GM18520 (cell line): Measurements from ENCODE around the gene CTNND2.

Experiments
- ATAC-seq: cut with Tn5 transposase; IDR thresholded peaks from one replicate; pipeline ENCODE4 v1.9.1; 2021; ENCODE audit not compliant: unreplicated experiment

The CTNND2 gene

GRCh38 chr5:11277323-11277722 is 626.9 kb downstream of the CTNND2 start:
- no peak for ATAC-seq

- ATAC-seq: no peak
These were observed 630.9 kb downstream of the CTNND2 start for GRCh38 chr5:11273180-11273903.

- ATAC-seq: no peak
These were observed 634.7 kb downstream of the CTNND2 start for GRCh38 chr5:11269515-11269914.

DNA sequence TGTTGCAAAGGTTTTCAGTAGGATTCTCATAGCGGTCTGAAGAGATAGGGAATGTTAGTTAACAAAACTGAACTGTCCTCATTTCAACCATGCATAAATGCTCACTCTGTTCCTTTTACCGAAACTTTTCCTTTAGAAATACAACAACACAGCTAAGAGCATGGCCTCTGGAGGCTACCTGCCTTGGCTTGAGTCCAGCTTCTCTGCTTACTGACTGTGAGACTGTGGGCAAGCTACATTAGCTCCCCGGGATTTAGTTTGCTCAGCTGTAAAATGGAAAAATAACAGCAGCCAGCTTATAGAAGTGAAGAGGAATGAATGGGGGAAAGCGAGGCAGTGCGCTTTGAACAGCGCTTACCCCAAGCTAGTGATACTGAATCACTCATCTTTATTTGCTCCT is 635.4 kb downstream of the CTNND2 start:
- no peak for ATAC-seq

GRCh38 chr5:11266331-11266730 is 637.9 kb downstream of the CTNND2 start:
- no peak for ATAC-seq

GRCh38 chr5:11261241-11261640 is 643.0 kb downstream of the CTNND2 start:
- no peak for ATAC-seq

DNA sequence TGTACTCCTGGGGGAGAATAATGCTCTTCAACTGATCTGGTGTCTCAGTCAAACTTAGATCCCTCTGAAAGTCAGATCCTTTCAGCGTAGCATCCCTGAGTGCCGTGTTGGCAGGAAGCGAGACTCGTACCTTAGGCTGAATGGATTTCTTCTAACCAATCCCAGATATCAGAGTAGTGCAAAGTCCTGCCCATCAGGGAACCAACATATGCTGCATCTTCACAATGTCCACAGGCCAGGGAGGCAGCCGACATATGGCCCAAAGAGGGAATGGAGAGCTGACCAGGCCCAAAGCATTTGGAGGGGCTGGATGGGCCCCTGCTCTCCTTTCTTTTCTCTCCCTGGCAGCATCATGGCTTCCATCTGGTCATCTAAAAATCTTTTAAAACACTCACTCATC is 646.2 kb downstream of the CTNND2 start:
- ATAC-seq: no peak

DNA sequence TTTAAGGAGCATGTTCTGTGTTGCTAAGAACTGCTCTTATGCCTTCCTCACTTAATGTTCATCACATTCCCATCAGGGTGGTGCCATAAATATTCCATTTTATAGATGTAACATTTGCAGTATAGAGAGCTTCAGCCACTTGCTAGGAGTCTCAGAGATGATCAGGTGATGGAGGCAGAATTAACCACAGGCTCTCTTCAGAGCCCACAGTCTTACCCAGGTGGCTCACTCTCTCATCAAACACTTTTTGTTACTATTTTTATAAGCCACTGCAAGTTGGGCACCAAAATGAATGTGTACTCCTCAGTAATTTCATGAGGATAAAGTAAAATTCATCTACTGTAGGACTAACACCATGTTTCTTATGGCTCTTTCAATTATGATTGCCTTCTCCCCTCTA is 651.7 kb downstream of the CTNND2 start:
- no peak for ATAC-seq

DNA sequence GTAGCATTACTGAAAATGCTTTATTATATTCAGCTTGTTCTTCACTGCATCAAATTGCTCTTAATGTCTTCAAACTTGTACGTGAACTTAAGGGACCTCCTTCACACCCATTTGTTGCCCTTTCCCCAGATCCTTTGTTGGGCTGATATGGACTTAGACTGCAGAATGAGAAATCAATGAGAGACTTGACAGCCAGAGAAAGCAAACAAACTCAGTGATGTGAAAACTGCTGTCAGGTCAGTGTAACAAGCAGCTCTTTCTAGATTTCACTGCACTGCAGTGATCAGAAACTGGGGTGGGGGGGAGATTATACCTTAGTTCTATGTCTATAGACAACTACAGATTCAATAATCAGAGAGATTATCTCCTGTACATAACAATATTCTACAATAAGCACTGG is 652.2 kb downstream of the CTNND2 start:
- ATAC-seq: no peak

DNA sequence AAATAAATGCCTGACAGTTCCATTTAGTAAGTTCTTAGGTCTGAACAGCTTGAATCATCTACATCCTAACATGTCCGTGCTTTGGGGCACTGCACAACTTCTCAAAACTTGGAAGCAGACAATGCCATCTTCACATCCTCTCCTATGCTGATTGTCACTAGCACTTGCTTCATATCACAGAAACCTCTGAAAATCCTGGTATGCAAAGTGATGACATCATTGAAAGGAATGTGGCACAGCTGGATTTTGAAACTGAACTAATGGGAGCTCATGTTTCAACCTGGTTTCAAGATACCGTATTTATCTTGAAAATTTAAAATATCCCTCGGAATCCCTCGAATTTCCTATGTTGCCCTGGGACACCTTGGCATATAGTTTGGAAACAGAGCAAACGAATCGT is 653.0 kb downstream of the CTNND2 start:
- ATAC-seq: no peak

DNA sequence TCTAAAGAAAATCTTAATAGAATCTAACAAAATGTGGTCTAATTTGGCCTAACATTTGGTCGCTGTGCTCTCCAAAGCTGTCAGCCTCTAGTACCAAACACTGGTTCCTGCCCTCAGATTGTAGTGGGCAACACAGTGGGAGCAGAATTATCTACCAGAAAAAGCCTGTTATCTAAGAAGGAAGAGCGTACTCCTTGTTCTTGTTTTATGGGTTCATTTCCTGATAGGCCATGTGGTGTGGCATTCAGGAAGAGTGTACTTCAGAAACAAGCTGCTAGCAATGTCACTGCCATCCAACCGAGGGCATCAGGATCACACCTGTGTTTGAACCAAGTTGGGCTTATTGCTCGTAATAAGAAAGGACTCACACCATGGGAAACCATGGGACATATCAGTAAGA is 655.3 kb downstream of the CTNND2 start:
- no peak for ATAC-seq

- ATAC-seq: no peak
These were observed 657.0 kb downstream of the CTNND2 start for GRCh38 chr5:11247224-11247623.

- ATAC-seq: no peak
These were observed 663.7 kb downstream of the CTNND2 start for GRCh38 chr5:11240293-11241190.

DNA sequence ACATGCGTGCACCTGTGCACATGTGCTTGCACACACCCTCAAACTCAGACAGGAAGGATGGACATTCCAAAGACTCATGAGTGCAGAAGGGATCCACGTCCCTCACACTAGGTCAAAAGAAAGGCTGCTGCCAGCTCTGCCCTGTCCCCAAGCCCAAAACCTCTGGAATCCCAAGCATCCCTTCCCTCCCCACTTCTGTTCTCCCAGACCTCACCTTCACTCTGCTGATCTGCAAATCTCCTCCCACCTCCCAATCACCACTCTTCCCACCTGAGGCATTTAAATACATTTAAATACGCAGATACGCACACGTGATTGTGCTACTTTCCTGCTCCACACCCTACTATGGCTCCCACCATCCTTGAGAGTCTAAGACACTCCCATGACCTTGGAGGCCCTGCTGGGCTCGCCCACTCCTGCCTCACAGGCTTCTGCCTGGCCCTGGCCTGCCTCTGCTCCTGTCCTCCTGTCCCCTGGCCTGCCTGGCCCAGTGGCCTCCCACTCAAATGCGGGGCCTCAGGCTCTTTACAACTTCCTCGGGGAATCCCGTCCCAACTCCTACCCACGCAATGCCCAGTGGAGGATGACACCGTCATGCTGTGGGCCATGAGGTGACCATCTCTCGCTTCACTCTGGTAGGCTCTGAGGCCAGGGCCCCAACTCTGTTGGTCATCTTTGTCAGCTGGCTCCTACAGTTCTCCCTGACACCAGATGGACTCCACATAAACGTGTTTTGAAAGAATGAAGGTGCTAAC is 664.8 kb downstream of the CTNND2 start:
- no peak for ATAC-seq

DNA sequence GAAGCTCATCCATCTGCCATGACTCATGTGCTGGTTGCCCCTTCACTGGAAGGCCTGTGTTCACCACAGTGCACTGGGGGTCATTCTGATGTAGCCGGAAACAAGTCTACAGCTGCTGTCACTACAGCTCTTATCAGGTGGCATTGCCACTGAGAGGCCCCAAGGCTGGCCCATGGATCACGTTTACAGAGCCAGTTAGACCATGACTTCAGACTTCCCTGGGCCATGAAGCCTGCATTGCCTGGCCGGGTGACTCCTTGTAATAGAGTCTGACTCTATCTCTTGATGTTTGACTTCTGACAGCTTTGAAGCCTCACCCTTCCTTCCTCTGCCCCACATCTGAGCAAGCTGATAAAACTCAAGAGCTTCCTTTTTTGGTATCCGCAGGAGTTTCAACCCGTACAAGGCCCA is 669.7 kb downstream of the CTNND2 start:
- ATAC-seq: no peak

DNA sequence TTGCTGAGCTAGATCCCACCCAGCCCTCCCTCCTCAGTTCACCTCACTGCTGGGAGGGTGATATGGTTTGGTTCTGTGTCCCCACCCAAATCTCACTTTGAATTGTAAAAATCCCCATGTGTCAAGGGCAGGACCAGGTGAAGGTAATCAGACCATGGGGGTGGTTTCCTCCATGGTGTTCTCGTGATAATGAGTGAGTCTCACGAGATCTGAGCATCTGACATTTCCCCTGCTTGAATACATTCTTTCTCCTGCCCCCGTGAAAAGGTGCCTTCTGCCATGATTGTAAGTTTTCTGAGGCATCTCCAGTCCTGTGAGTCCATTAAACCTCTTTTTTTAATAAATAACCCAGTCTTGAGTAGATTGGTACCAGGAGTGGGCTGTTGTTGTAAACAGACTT is 673.4 kb downstream of the CTNND2 start:
- ATAC-seq: no peak

DNA sequence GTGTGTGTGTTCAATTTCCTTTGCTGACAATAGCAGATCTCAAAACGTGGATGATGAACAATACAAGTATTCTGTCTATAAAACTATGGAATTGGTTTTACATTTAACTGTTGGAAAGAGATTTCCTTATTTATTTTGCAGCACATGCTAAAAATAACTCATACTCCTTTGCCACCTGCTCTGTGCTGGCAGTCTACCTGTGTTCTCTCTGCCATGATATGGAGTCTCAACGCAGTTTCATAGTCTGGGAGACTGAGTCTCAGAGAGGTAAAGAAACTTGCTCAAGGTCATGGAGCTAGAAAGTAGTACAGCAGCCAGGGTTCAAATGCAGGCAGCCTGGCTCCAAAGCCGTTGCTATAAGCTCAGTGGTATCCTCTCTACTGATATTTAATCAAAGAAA is 677.2 kb downstream of the CTNND2 start:
- ATAC-seq: no peak

DNA sequence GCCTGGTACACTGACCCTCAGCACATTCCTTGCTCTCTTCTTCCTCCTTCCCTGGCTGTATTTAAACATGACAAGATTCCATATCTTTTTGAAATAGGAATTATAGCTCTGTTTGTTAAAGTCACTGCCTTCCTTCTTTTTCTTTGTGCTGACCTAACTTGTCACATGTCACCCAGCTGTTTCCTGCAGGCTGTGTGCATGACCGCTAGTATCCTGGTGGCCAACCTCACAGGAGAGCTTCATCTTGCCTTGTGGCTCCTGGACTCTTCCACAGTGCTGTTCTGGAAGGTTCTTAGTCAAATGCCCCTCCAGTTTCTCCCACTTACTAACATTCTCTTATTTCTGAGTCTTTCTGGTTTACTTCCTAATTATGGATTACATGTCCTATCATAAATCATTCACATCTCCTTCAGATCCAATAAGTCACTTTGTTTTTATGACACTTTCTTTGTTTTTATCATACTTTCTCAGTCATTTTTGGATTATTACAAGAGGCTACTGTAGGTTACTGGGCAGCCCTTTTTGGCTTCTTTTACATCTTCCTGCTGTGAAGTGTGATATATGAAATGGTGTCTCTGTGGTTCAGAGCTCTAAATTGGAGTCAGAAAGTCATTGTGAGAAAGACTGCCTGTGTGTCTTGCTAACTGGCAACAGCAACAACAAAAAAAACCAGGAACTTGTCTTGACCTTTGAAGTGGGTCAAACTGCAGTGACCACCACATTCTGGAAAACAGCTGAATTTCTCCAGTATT is 679.6 kb downstream of the CTNND2 start:
- no peak for ATAC-seq

DNA sequence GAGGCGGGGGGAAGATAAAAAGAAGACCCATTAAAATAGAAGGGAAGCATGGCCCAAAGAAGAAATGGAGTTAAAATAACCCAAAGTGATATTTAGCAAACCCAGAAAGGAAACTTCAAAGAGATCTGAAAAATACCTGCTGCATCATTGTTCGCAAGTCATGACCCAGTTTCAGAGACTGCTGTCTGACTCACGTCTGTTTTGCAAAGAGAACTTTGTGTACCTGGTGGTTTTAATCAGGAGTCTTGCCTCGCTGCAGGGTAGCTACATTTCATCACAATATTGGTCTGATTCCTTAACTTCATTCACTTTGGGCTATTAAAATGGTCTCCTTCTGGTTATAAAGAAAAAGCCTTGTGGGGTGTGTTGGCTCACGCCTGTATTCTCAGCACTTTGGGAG is 682.1 kb downstream of the CTNND2 start:
- no peak for ATAC-seq

GRCh38 chr5:11214864-11215644 is 689.2 kb downstream of the CTNND2 start:
- ATAC-seq: no peak
